PC-3 (cell line): Measurements from ENCODE around the gene PTPRD. TPM values are rescaled to one million over a fixed set of nuclear protein-coding genes. Genes with fewer than 3 reads are reported as not detected.

Experiments used
- ATAC-seq: fragments of 200-7000 bp; cut with Tn5 transposase; 2 replicates; pipeline ENCODE4 v1.9.1; 2020; ENCODE audit warnings: mild to moderate bottlenecking, moderate library complexity
- BruUV-seq: library from RNA; stranded (reverse); fragments of 400-500 nt; replicated peaks from 2 replicates; lab custom pipeline; 2021; lab: Mats Ljungman, UMichigan
- CTCF ChIA-PET: fragments of 300-600 bp; sonication (Branson Sonifier 250); formaldehyde crosslinking; loops from one replicate; lab custom pipeline; 2022; ENCODE audit warnings: antibody characterized with exemption; lab: Charles Lee
- POLR2A ChIA-PET: fragments of 300-600 bp; sonication (Branson Sonifier 250); formaldehyde crosslinking; loops from one replicate; lab custom pipeline; 2022; ENCODE audit warnings: antibody characterized with exemption; ENCODE audit not compliant: unreplicated experiment; lab: Charles Lee
- DNase-seq: peaks from one replicate; pipeline ENCODE4 v3.0.0-alpha.2; 2015
- H2AFZ ChIP-seq: fragments of 300-600 bp; sonication (generic); 2 replicates; pipeline ENCODE4 v1.6.0; 2016; ENCODE audit warnings: antibody characterized with exemption, low read length
- H3F3A ChIP-seq: fragments of 300-600 bp; sonication (generic); one replicate; pipeline ENCODE4 v1.6.0; 2017; ENCODE audit warnings: antibody characterized with exemption, low read length, control low read depth, mild to moderate bottlenecking; ENCODE audit not compliant: unreplicated experiment
- H3K27ac ChIP-seq: fragments of 300-600 bp; sonication (generic); 2 replicates; pipeline ENCODE4 v1.5.1; 2016; ENCODE audit warnings: mild to moderate bottlenecking, low read length
- H3K27me3 ChIP-seq: fragments of 300-600 bp; sonication (generic); 2 replicates; pipeline ENCODE4 v1.6.1; 2016; ENCODE audit warnings: low read length, mixed read lengths
- H3K36me3 ChIP-seq: fragments of 300-600 bp; sonication (generic); 2 replicates; pipeline ENCODE4 v1.6.1; 2016; ENCODE audit warnings: low read depth, mixed run types, low read length, mixed read lengths
- H3K4me1 ChIP-seq: fragments of 300-600 bp; sonication (generic); 2 replicates; pipeline ENCODE4 v1.5.1; 2016; ENCODE audit warnings: low read length; ENCODE audit not compliant: insufficient read depth
- H3K4me2 ChIP-seq: fragments of 300-600 bp; sonication (generic); 2 replicates; pipeline ENCODE4 v1.6.0; 2016; ENCODE audit warnings: low read length
- H3K4me3 ChIP-seq: fragments of 300-600 bp; sonication (generic); 2 replicates; pipeline ENCODE4 v1.5.1; 2016; ENCODE audit warnings: mild to moderate bottlenecking, low read length, mixed read lengths
- H3K79me2 ChIP-seq: fragments of 300-600 bp; sonication (generic); 2 replicates; pipeline ENCODE4 v1.6.1; 2017; ENCODE audit warnings: low read length, mixed read lengths
- H3K9ac ChIP-seq: fragments of 300-600 bp; sonication (generic); 2 replicates; pipeline ENCODE4 v1.6.0; 2016; ENCODE audit warnings: mild to moderate bottlenecking, low read length
- H3K9me2 ChIP-seq: fragments of 300-600 bp; sonication (generic); replicated peaks from 2 replicates; pipeline ENCODE4 v1.6.1; 2016; ENCODE audit warnings: mixed run types, low read length, mixed read lengths
- H3K9me3 ChIP-seq: fragments of 300-600 bp; sonication (generic); 2 replicates; pipeline ENCODE4 v1.6.1; 2016; ENCODE audit warnings: low read length, mixed read lengths
- H4K20me1 ChIP-seq: fragments of 300-600 bp; sonication (generic); 2 replicates; pipeline ENCODE4 v1.6.1; 2016; ENCODE audit warnings: low read length, mixed read lengths
- CTCF ChIP-seq: fragments of 300-600 bp; sonication (generic); conservative IDR thresholded peaks from 2 replicates; pipeline ENCODE4 v1.5.1; 2017; ENCODE audit warnings: antibody characterized with exemption, low read depth, mild to moderate bottlenecking, low read length
- EZH2 ChIP-seq: fragments of 300-600 bp; sonication (generic); IDR thresholded peaks from one replicate; pipeline ENCODE4 v1.6.1; 2017; ENCODE audit warnings: antibody characterized with exemption, mild to moderate bottlenecking, low read length; ENCODE audit not compliant: unreplicated experiment
- EZH2phosphoT487 ChIP-seq: fragments of 300-600 bp; sonication (generic); IDR thresholded peaks from 2 replicates; pipeline ENCODE4 v1.6.1; 2018; ENCODE audit warnings: mild to moderate bottlenecking, antibody characterized with exemption, low read length, borderline replicate concordance
- intact Hi-C: fragments of 100-400 bp; cut with micrococcal nuclease; formaldehyde crosslinking; loops from 2 replicates; pipeline ENCODE4 v1.9.0; 2023
- total RNA-seq: library from RNA; depleted of rRNA; stranded (reverse); fragments of >200 nt; gene quantifications from 2 replicates; pipeline ENCODE4 v1.2.3, GENCODE V29; 2014

PTPRD gene
- total RNA-seq, 1 experiment from 2014 or later: not detected

GRCh38 chr9:9592104-9592503 lies 1020.7 kb downstream of the PTPRD start:
- no peak overlapping the region for H3K4me3 ChIP-seq
- ATAC-seq (no peak), DNase-seq (no peak)
- no peaks in the 10 kb centered on the region for H3F3A ChIP-seq
- H3K36me3 ChIP-seq: no peaks in the 10 kb centered on the region
- BruUV-seq: no TSS peak
- ChIA-PET POLR2A (no interaction called here), CTCF (no interaction called here)
- no peaks in the 10 kb centered on the region for H3K9me3 ChIP-seq
- intact Hi-C loops: no loop called here
- H3K9ac ChIP-seq: no peak overlapping the region
- TF ChIP-seq CTCF (no peak), EZH2 (no peak), EZH2phosphoT487 (no peak)
- no peak overlapping the region for H3K4me2 ChIP-seq
- H3K27me3 ChIP-seq: no peaks in the 10 kb centered on the region
- H3K9me2 ChIP-seq: no peaks in the 10 kb centered on the region
- no peak overlapping the region for H2AFZ ChIP-seq
- no peaks in the 10 kb centered on the region for H3K4me1 ChIP-seq
- no peak overlapping the region for H3K27ac ChIP-seq
- H4K20me1 ChIP-seq: no peaks in the 10 kb centered on the region
- H3K79me2 ChIP-seq: no peaks in the 10 kb centered on the region

- Histone ChIP-seq H4K20me1 (no peaks in the 10 kb centered on the region), H3K27me3 (no peaks in the 10 kb centered on the region), H3K9me3 (no peaks in the 10 kb centered on the region), H3K9ac (no peak overlapping the region), H3K27ac (no peak overlapping the region), H3K4me2 (no peak overlapping the region), H3K9me2 (no peaks in the 10 kb centered on the region), H3F3A (no peaks in the 10 kb centered on the region), H2AFZ (no peak overlapping the region), H3K4me1 (no peaks in the 10 kb centered on the region), H3K36me3 (no peaks in the 10 kb centered on the region), H3K4me3 (no peak overlapping the region), H3K79me2 (no peaks in the 10 kb centered on the region)
- POLR2A ChIA-PET: no interaction called here
- CTCF ChIA-PET: no interaction called here
- DNase-seq (no peak), ATAC-seq (no peak)
- intact Hi-C loops: no loop called here
- TF ChIP-seq EZH2: no peak
- TF ChIP-seq CTCF: no peak
- TF ChIP-seq EZH2phosphoT487: no peak
- BruUV-seq: no TSS peak
Observed at GRCh38 chr9:9585920-9586319, 1026.9 kb downstream of the PTPRD start.

- Histone ChIP-seq H3K36me3 (no peaks in the 10 kb centered on the region), H4K20me1 (no peaks in the 10 kb centered on the region), H3K4me3 (no peak overlapping the region), H3K27me3 (no peaks in the 10 kb centered on the region), H3K9me3 (no peaks in the 10 kb centered on the region), H2AFZ (no peak overlapping the region), H3K4me2 (no peak overlapping the region), H3K9ac (no peak overlapping the region), H3K4me1 (no peaks in the 10 kb centered on the region), H3K79me2 (no peaks in the 10 kb centered on the region), H3F3A (no peaks in the 10 kb centered on the region), H3K9me2 (no peaks in the 10 kb centered on the region), H3K27ac (no peak overlapping the region)
- ChIA-PET CTCF (no interaction called here), POLR2A (no interaction called here)
- DNase-seq: no peak
- no peak for ATAC-seq
- intact Hi-C loops: no loop called here
- TF ChIP-seq EZH2phosphoT487: no peak
- no TSS peak for BruUV-seq
Observed at GRCh38 chr9:9574080-9574479, 1038.7 kb downstream of the PTPRD start.
